DOHH2 (cell line): Measurements from ENCODE around the gene NRXN3.
"Not testable (repeated sequence)": the region's sequence is repeated elsewhere in the genome, so short reads cannot be mapped to it uniquely, and the experiment has no call there.

Experiments used
- EZH2phosphoT487 ChIP-seq: fragments of 200-600 bp; sonication (generic); IDR thresholded peaks from 2 replicates; pipeline ENCODE4 v1.6.1; 2017; ENCODE audit warnings: borderline replicate concordance, mild to moderate bottlenecking, antibody characterized with exemption, low read length, moderate library complexity, mixed read lengths
- TF ChIP-seq, protein P1 (sequence below): fragments of 200-600 bp; sonication (generic); IDR thresholded peaks from one replicate; pipeline ENCODE4 v1.5.1; 2014; ENCODE audit warnings: antibody characterized with exemption, mild to moderate bottlenecking, low read depth, low read length; ENCODE audit not compliant: poor library complexity, severe bottlenecking

DNA sequence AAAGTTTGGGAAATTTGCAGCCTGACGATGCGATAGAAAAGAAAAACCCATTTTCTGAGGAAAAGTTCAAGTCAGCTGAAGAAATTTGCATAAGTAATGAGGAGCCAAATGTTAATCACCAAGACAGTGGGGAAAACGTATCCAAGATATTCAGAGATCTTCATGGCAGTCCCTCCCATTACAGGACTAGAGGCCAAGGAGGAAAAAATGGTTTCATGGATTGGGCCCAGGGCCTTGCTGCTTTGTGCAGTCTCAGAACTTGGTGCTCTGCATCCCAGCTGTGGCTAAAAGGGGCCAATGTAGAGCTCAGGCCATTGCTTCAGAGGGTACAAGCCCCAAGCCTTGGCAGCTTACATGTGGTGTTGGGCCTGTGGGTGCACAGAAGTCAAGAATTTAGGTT is 403.6 kb downstream of the NRXN3 start:
- TF ChIP-seq, protein P1, sequence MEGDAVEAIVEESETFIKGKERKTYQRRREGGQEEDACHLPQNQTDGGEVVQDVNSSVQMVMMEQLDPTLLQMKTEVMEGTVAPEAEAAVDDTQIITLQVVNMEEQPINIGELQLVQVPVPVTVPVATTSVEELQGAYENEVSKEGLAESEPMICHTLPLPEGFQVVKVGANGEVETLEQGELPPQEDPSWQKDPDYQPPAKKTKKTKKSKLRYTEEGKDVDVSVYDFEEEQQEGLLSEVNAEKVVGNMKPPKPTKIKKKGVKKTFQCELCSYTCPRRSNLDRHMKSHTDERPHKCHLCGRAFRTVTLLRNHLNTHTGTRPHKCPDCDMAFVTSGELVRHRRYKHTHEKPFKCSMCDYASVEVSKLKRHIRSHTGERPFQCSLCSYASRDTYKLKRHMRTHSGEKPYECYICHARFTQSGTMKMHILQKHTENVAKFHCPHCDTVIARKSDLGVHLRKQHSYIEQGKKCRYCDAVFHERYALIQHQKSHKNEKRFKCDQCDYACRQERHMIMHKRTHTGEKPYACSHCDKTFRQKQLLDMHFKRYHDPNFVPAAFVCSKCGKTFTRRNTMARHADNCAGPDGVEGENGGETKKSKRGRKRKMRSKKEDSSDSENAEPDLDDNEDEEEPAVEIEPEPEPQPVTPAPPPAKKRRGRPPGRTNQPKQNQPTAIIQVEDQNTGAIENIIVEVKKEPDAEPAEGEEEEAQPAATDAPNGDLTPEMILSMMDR, result not testable (repeated sequence)
- TF ChIP-seq EZH2phosphoT487, result not testable (repeated sequence)
